ENCODE results near the gene RBM42.

- TF ChIP-seq, protein P1, sequence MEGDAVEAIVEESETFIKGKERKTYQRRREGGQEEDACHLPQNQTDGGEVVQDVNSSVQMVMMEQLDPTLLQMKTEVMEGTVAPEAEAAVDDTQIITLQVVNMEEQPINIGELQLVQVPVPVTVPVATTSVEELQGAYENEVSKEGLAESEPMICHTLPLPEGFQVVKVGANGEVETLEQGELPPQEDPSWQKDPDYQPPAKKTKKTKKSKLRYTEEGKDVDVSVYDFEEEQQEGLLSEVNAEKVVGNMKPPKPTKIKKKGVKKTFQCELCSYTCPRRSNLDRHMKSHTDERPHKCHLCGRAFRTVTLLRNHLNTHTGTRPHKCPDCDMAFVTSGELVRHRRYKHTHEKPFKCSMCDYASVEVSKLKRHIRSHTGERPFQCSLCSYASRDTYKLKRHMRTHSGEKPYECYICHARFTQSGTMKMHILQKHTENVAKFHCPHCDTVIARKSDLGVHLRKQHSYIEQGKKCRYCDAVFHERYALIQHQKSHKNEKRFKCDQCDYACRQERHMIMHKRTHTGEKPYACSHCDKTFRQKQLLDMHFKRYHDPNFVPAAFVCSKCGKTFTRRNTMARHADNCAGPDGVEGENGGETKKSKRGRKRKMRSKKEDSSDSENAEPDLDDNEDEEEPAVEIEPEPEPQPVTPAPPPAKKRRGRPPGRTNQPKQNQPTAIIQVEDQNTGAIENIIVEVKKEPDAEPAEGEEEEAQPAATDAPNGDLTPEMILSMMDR (IDR thresholded peaks at IDR 0.05) = no peak
- TF ChIP-seq POLR2A (IDR thresholded peaks at IDR 0.05) = no peak
Measured at GRCh38 chr19:35663981-35664380, 35.1 kb downstream of the RBM42 start.
